DMS53 treated with DMSO at 0.1 percent for 48 hours (cell line): ENCODE data around the gene CRIP2.

Source experiments
- DNase-seq: peaks from one replicate; lab custom pipeline; 2025; ENCODE audit not compliant: unreplicated experiment; lab: John Stamatoyannopoulos, UW

Gene CRIP2

GRCh38 chr14:105487449-105487985 lies 12.9 kb downstream of the CRIP2 start:
- DNase-seq: no peak

- DNase-seq: no peak
Observed at GRCh38 chr14:105487986-105488777, 13.6 kb downstream of the CRIP2 start.

- no peak for DNase-seq
Observed at GRCh38 chr14:105488781-105489541, 14.3 kb downstream of the CRIP2 start.

- DNase-seq: peak; percentile 52
Observed at GRCh38 chr14:105489542-105490266, 15.1 kb downstream of the CRIP2 start.

- DNase-seq: no peak
Observed at GRCh38 chr14:105490267-105490571, 15.6 kb downstream of the CRIP2 start.

GRCh38 chr14:105490572-105491365 lies 16.1 kb downstream of the CRIP2 start, which contains the start of gene TEDC1:
TSS of gene TEDC1 (plus strand) at chr14:105491246. CDS start at chr14:105491376, 130 bp downstream.
- DNase-seq: peak; percentile 95

- DNase-seq: no peak
Observed at GRCh38 chr14:105491366-105491973, 16.8 kb downstream of the CRIP2 start.

- DNase-seq: no peak
Observed at GRCh38 chr14:105492031-105492970, 17.7 kb downstream of the CRIP2 start.

GRCh38 chr14:105492971-105493871 lies 18.6 kb downstream of the CRIP2 start:
- DNase-seq: no peak

- DNase-seq: no peak
Observed at GRCh38 chr14:105493921-105494605, 19.4 kb downstream of the CRIP2 start.

GRCh38 chr14:105494606-105494929 lies 19.9 kb downstream of the CRIP2 start:
- DNase-seq: no peak

- no peak for DNase-seq
Observed at GRCh38 chr14:105495101-105495989, 20.7 kb downstream of the CRIP2 start.

GRCh38 chr14:105495990-105496830 lies 21.6 kb downstream of the CRIP2 start:
- DNase-seq: no peak

- DNase-seq: no peak
Observed at GRCh38 chr14:105496831-105497591, 22.4 kb downstream of the CRIP2 start.
